Natural killer cell (primary cell): ENCODE measurements around the gene LASP1. TPM values are rescaled to one million over a fixed set of nuclear protein-coding genes. Genes with fewer than 3 reads are reported as not detected.
"Not testable (repeated sequence)": the region's sequence is repeated elsewhere in the genome, so short reads cannot be mapped to it uniquely, and the experiment has no call there.

ENCODE experiments used
- ATAC-seq, 3 donors: fragments of 150-1000 bp in 2 of 3; fragments of 200-7000 bp in 1 of 3; cut with Tn5 transposase; 1 replicate in 1 of 3; 2 replicates in 2 of 3; pipeline ENCODE4 v1.10.0; 2021; ENCODE audit warnings: mild to moderate bottlenecking in 2 of 3, moderate library complexity in 2 of 3
- DNase-seq, 2 donors: peaks; one replicate each; pipeline versions ENCODE4 v3.0.0 to v3.0.0-alpha.2; 2013 to 2021; ENCODE audit warnings: mixed read lengths in 1 of 2
- H3K27ac ChIP-seq: one replicate; pipeline ENCODE4 v1.5.1; 2013; ENCODE audit warnings: mild to moderate bottlenecking, low read length
- H3K27me3 ChIP-seq: one replicate; pipeline ENCODE4 v1.6.1; 2013; ENCODE audit warnings: low read length; ENCODE audit not compliant: control insufficient read depth, insufficient read depth
- H3K36me3 ChIP-seq: one replicate; pipeline ENCODE4 v1.6.1; 2013; ENCODE audit warnings: low read length; ENCODE audit not compliant: control insufficient read depth, insufficient read depth
- H3K4me1 ChIP-seq: one replicate; pipeline ENCODE4 v1.6.1; 2013; ENCODE audit warnings: low read length; ENCODE audit not compliant: control insufficient read depth, insufficient read depth
- H3K4me3 ChIP-seq: one replicate; pipeline ENCODE4 v1.5.1; 2013; ENCODE audit warnings: low read length
- H3K9me3 ChIP-seq: one replicate; pipeline ENCODE4 v1.6.1; 2013; ENCODE audit warnings: low read length; ENCODE audit not compliant: control insufficient read depth, insufficient read depth
- H3K27ac Mint-ChIP-seq, 2 donors: one replicate each; pipeline ENCODE4 v1.8.0; 2022; ENCODE audit warnings: mild to moderate bottlenecking in 2 of 2, mixed read lengths in 2 of 2, moderate library complexity in 1 of 2
- H3K27me3 Mint-ChIP-seq, 2 donors: one replicate each; pipeline ENCODE4 v1.8.0; 2022; ENCODE audit warnings: low read depth in 2 of 2, mixed read lengths in 2 of 2
- H3K36me3 Mint-ChIP-seq: one replicate; pipeline ENCODE4 v1.8.0; 2022; ENCODE audit warnings: mixed read lengths
- H3K4me1 Mint-ChIP-seq, 2 donors: one replicate each; pipeline ENCODE4 v1.8.0; 2022; ENCODE audit warnings: mixed read lengths in 2 of 2
- H3K4me3 Mint-ChIP-seq: one replicate; pipeline ENCODE4 v1.8.0; 2022; ENCODE audit warnings: mild to moderate bottlenecking, moderate library complexity, mixed read lengths
- H3K9me3 Mint-ChIP-seq, 2 donors: one replicate each; pipeline ENCODE4 v1.8.0; 2022; ENCODE audit warnings: mixed read lengths in 2 of 2
- CTCF ChIP-seq: fragments of 200-600 bp; IDR thresholded peaks from one replicate; pipeline ENCODE4 v1.8.0; 2022; ENCODE audit warnings: antibody characterized with exemption
- WGBS: methylation state at CpG from one replicate; pipeline ENCODE4 v1.1.7; 2013; ENCODE audit warnings: missing lambda C conversion rate; ENCODE audit not compliant: insufficient coverage; 5-methylcytosine and 5-hydroxymethylcytosine counted together
- intact Hi-C: fragments of 100-400 bp; cut with micrococcal nuclease; formaldehyde crosslinking; loops from one replicate; pipeline ENCODE4 v1.14.2; 2022
- total RNA-seq, 4 donors: library from RNA; stranded (reverse); fragments of 120-200 nt in 1 of 4; gene quantifications; one replicate each; pipeline versions ENCODE4 v1.2.3 to v1.2.4, GENCODE V29; 2013 to 2022

LASP1 gene
- total RNA-seq, 3 donors from 2014 or later (not counting 1 experiment from before 2014, with no cell fraction given), result 293 to 363 (median 340) TPM

GRCh38 chr17:38925263-38925995 lies 55.6 kb downstream of the LASP1 start, which contains the start of gene LASP1NB:
TSS of gene LASP1NB (plus strand) at chr17:38925614.
- intact Hi-C loops, result no loop called here

GRCh38 chr17:38926293-38927070 lies 56.6 kb downstream of the LASP1 start:
- Histone ChIP-seq H3K27me3 (no peaks in the 10 kb centered on the region), H3K4me1 (peaks cover 23% of the 10 kb centered on the region), H3K4me3 (no peak overlapping the region), H3K27ac (no peak overlapping the region), H3K9me3 (no peaks in the 10 kb centered on the region), H3K36me3 (no peaks in the 10 kb centered on the region)
- Mint-ChIP-seq H3K4me1 (peaks cover 24 to 35% of the 10 kb centered on the region in 2 donors), H3K36me3 (no peaks in the 10 kb centered on the region), H3K9me3 (no peaks in the 10 kb centered on the region), H3K4me3 (no peak overlapping the region), H3K27ac (peak overlapping the region; percentile 10 to 38), H3K27me3 (no peaks in the 10 kb centered on the region)
- peak in 1 of 2 donors; percentile 31 for DNase-seq
- 50% methylated on average over 2 of the region's 2 CpGs for WGBS
- no peak for TF ChIP-seq CTCF
- peak; percentile 42 to 64 (median 44) for ATAC-seq
- intact Hi-C loops, result no loop called here

More at GRCh38 chr17:38925263-38925995, 55.6 kb downstream of the LASP1 start, which contains the start of gene LASP1NB:
- no peak within 1 kb of the TSS for H3K27ac ChIP-seq
- ATAC-seq, result peak in 2 of 3 donors; percentile 40 to 41
- peaks cover 23% of the 10 kb centered on the region for H3K4me1 ChIP-seq
- Mint-ChIP-seq H3K27me3 (no peaks in the 10 kb centered on the region), H3K9me3 (no peaks in the 10 kb centered on the region), H3K4me3 (peak within 1 kb of the TSS; percentile 19), H3K27ac (peak within 1 kb of the TSS; percentile 38 to 68), H3K36me3 (no peaks in the 10 kb centered on the region), H3K4me1 (peaks cover 24 to 42% of the 10 kb centered on the region in 2 donors)
- H3K9me3 ChIP-seq, result no peaks in the 10 kb centered on the region
- peaks cover 8% of the 10 kb centered on the region for H3K36me3 ChIP-seq
- H3K27me3 ChIP-seq, result no peaks in the 10 kb centered on the region
- WGBS, result 81% methylated on average over 11 of the region's 14 CpGs
- peak in 1 of 2 donors; percentile 70 for DNase-seq
- no peak within 1 kb of the TSS for H3K4me3 ChIP-seq
- no peak for TF ChIP-seq CTCF

- H3K9me3 Mint-ChIP-seq, H3K36me3 ChIP-seq, H3K9me3 ChIP-seq, H3K36me3 Mint-ChIP-seq, ATAC-seq, H3K27me3 Mint-ChIP-seq, H3K27ac Mint-ChIP-seq, H3K27ac ChIP-seq, intact Hi-C loops, H3K27me3 ChIP-seq, H3K4me3 ChIP-seq, H3K4me3 Mint-ChIP-seq, DNase-seq, H3K4me1 ChIP-seq: not testable (repeated sequence)
- 91% methylated on average over 16 of the region's 36 CpGs for WGBS
- H3K4me1 Mint-ChIP-seq, result peaks cover 14% of the 10 kb centered on the region in 2 donors
Observed at GRCh38 chr17:38930782-38931181, 60.9 kb downstream of the LASP1 start.

GRCh38 chr17:38933962-38934361 lies 64.1 kb downstream of the LASP1 start:
- H3K27me3 Mint-ChIP-seq, H3K36me3 ChIP-seq, H3K4me1 Mint-ChIP-seq, H3K9me3 ChIP-seq, H3K27ac Mint-ChIP-seq, H3K4me3 ChIP-seq, H3K27ac ChIP-seq, H3K4me1 ChIP-seq, H3K27me3 ChIP-seq, intact Hi-C loops, H3K4me3 Mint-ChIP-seq, ATAC-seq, H3K36me3 Mint-ChIP-seq, H3K9me3 Mint-ChIP-seq, DNase-seq: not testable (repeated sequence)
- WGBS, result 92% methylated on average over 7 of the region's 9 CpGs
